Calu3 (cell line): ENCODE data around the gene TBXAS1. TPM values are rescaled to one million over a fixed set of nuclear protein-coding genes. Genes with fewer than 3 reads are reported as not detected.

Source experiments
- BruUV-seq: library from RNA; stranded (reverse); fragments of 400-500 nt; replicated peaks from 2 replicates; lab custom pipeline; 2021; lab: Mats Ljungman, UMichigan
- CTCF ChIA-PET: fragments of 300-600 bp; sonication (Branson Sonifier 250); formaldehyde crosslinking; loops from one replicate; lab custom pipeline; 2022; ENCODE audit warnings: antibody characterized with exemption; lab: Charles Lee
- DNase-seq: peaks from one replicate; pipeline ENCODE4 v3.0.0; 2022
- H3K27ac Mint-ChIP-seq: one replicate; pipeline ENCODE4 v1.8.0; 2022; ENCODE audit warnings: mixed read lengths; ENCODE audit not compliant: unreplicated experiment
- H3K27me3 Mint-ChIP-seq: one replicate; pipeline ENCODE4 v1.8.0; 2022; ENCODE audit warnings: mixed read lengths; ENCODE audit not compliant: unreplicated experiment
- H3K36me3 Mint-ChIP-seq: one replicate; pipeline ENCODE4 v1.8.0; 2022; ENCODE audit warnings: mild to moderate bottlenecking, moderate library complexity, mixed read lengths; ENCODE audit not compliant: insufficient read depth, unreplicated experiment
- H3K4me1 Mint-ChIP-seq: one replicate; pipeline ENCODE4 v1.8.0; 2022; ENCODE audit warnings: mild to moderate bottlenecking, low read depth, mixed read lengths; ENCODE audit not compliant: unreplicated experiment
- H3K4me3 Mint-ChIP-seq: one replicate; pipeline ENCODE4 v1.8.0; 2022; ENCODE audit warnings: mild to moderate bottlenecking, low read depth, moderate library complexity, mixed read lengths; ENCODE audit not compliant: unreplicated experiment
- H3K9me3 Mint-ChIP-seq: one replicate; pipeline ENCODE4 v1.8.0; 2022; ENCODE audit warnings: low read depth, mixed read lengths; ENCODE audit not compliant: unreplicated experiment
- CTCF ChIP-seq: fragments of 200-600 bp; IDR thresholded peaks from one replicate; pipeline ENCODE4 v1.8.0; 2022; ENCODE audit warnings: antibody characterized with exemption; ENCODE audit not compliant: unreplicated experiment
- intact Hi-C: fragments of 100-400 bp; cut with micrococcal nuclease; formaldehyde crosslinking; loops from one replicate; pipeline ENCODE4 v1.10.0; 2022; ENCODE audit not compliant: unreplicated experiment
- total RNA-seq: library from RNA; stranded (reverse); gene quantifications from 2 replicates; pipeline ENCODE4 v1.2.3, GENCODE V29; 2022

The TBXAS1 gene
- total RNA-seq, 1 experiment from 2014 or later: 33.0 TPM

- H3K9me3 Mint-ChIP-seq: no peaks in the 10 kb centered on the region
- no peak for DNase-seq
- TF ChIP-seq CTCF: no peak
- H3K27me3 Mint-ChIP-seq: no peaks in the 10 kb centered on the region
- CTCF ChIA-PET: interaction anchor here (0.6 to 1.7 kb wide), 6 partner anchors 8 to 433 kb away, joined by 3 to 5 read pairs (median 3); partner anchors contain the start of gene KLRG2
- H3K27ac Mint-ChIP-seq: peak overlapping the region; percentile 44
- no TSS peak for BruUV-seq
- H3K36me3 Mint-ChIP-seq: no peaks in the 10 kb centered on the region
- peaks cover 23% of the 10 kb centered on the region for H3K4me1 Mint-ChIP-seq
- H3K4me3 Mint-ChIP-seq: no peak overlapping the region
- intact Hi-C loops: loop anchor here (1.0 to 2.0 kb wide), 2 partner anchors 88 to 140 kb away; partner anchors contain the start of genes HIPK2 and TBXAS1
Measured at GRCh38 chr7:139916717-139917395, 87.8 kb downstream of the TBXAS1 start.

- TF ChIP-seq CTCF: no peak
- no peak for DNase-seq
Measured at GRCh38 chr7:139917851-139918250, 88.8 kb downstream of the TBXAS1 start.

GRCh38 chr7:139918480-139918879 is 89.4 kb downstream of the TBXAS1 start:
- intact Hi-C loops: no loop called here
- no peak overlapping the region for H3K4me3 Mint-ChIP-seq
- H3K36me3 Mint-ChIP-seq: no peaks in the 10 kb centered on the region
- H3K4me1 Mint-ChIP-seq: peaks cover 23% of the 10 kb centered on the region
- no peaks in the 10 kb centered on the region for H3K9me3 Mint-ChIP-seq
- no peaks in the 10 kb centered on the region for H3K27me3 Mint-ChIP-seq
- TF ChIP-seq CTCF: no peak
- CTCF ChIA-PET: no interaction called here
- no peak for DNase-seq
- no TSS peak for BruUV-seq
- no peak overlapping the region for H3K27ac Mint-ChIP-seq

More at GRCh38 chr7:139917851-139918250, 88.8 kb downstream of the TBXAS1 start:
- no peaks in the 10 kb centered on the region for H3K36me3 Mint-ChIP-seq
- no peak overlapping the region for H3K27ac Mint-ChIP-seq
- no TSS peak for BruUV-seq
- H3K4me1 Mint-ChIP-seq: peaks cover 23% of the 10 kb centered on the region
- H3K27me3 Mint-ChIP-seq: no peaks in the 10 kb centered on the region
- intact Hi-C loops: loop anchor here (2.0 kb wide), 1 partner anchor 141 kb away; the partner anchor contains the start of gene HIPK2
- H3K4me3 Mint-ChIP-seq: no peak overlapping the region
- CTCF ChIA-PET: no interaction called here
- no peaks in the 10 kb centered on the region for H3K9me3 Mint-ChIP-seq

- Mint-ChIP-seq H3K36me3 (no peaks in the 10 kb centered on the region), H3K9me3 (no peaks in the 10 kb centered on the region), H3K4me1 (no peaks in the 10 kb centered on the region), H3K27ac (no peak overlapping the region), H3K27me3 (no peaks in the 10 kb centered on the region), H3K4me3 (no peak overlapping the region)
- BruUV-seq: no TSS peak
- no peak for TF ChIP-seq CTCF
- CTCF ChIA-PET: no interaction called here
- no peak for DNase-seq
- intact Hi-C loops: no loop called here
Measured at GRCh38 chr7:139923090-139923489, 94.0 kb downstream of the TBXAS1 start.
